GM12878 (cell line): ENCODE results near the gene HOXC9. TPM values are rescaled to one million over a fixed set of nuclear protein-coding genes. Genes with fewer than 3 reads are reported as not detected.

Experiments used
- ATAC-seq: fragments of 200-7000 bp; cut with Tn5 transposase; 3 replicates; pipeline ENCODE4 v1.9.1; 2020; ENCODE audit warnings: mild to moderate bottlenecking, moderate library complexity
- BruUV-seq: library from RNA; stranded (reverse); fragments of 400-500 nt; replicated peaks from 2 replicates; lab custom pipeline; 2021; lab: Mats Ljungman, UMichigan
- CTCF ChIA-PET: fragments of 300-600 bp; sonication (Branson Sonifier 250); formaldehyde crosslinking; extraction: SDS; loops from one replicate; lab custom pipeline; 2021; ENCODE audit warnings: inconsistent platforms; lab: Yijun Ruan, JAX
- POLR2A ChIA-PET: fragments of 350-600 bp; formaldehyde crosslinking; extraction: SDS; loops from one replicate; lab custom pipeline; 2021; ENCODE audit warnings: inconsistent platforms; lab: Charles Lee
- RAD21 ChIA-PET: fragments of 300-600 bp; sonication (Branson Sonifier 250); formaldehyde crosslinking; loops from one replicate; lab custom pipeline; 2023; ENCODE audit warnings: antibody characterized with exemption; ENCODE audit not compliant: unreplicated experiment; lab: Charles Lee
- SMC1A ChIA-PET: fragments of 300-600 bp; sonication (Branson Sonifier 250); formaldehyde crosslinking; loops from one replicate; lab custom pipeline; 2023; ENCODE audit not compliant: unreplicated experiment, uncharacterized antibody; lab: Charles Lee
- DNase-seq: peaks from one replicate; pipeline ENCODE4 v3.0.0-alpha.2; 2011; ENCODE audit warnings: low read depth, low spot score
- FAIRE-seq: peaks from 3 replicates; lab custom pipeline; 2011; peaks lifted over from hg19 to GRCh38; lab: Jason Lieb, UNC
- H2AFZ ChIP-seq: 2 replicates; pipeline ENCODE4 v1.6.0; 2011; ENCODE audit warnings: low read depth, low read length, control low read depth; ENCODE audit not compliant: control insufficient read depth
- H3K27ac ChIP-seq: 2 replicates; pipeline ENCODE4 v1.5.1; 2011; ENCODE audit warnings: control low read depth; ENCODE audit not compliant: control insufficient read depth, insufficient read depth
- H3K27me3 ChIP-seq, 2 experiments: replicated peaks in 1 of 2; 2 replicates each; pipeline versions ENCODE4 v1.6.0 to v1.6.1; 2011; ENCODE audit warnings: low read length in 1 of 2; ENCODE audit not compliant: control insufficient read depth in 2 of 2, insufficient read depth in 2 of 2
- H3K36me3 ChIP-seq, 2 experiments: 2 replicates each; pipeline ENCODE4 v1.5.1; 2011; ENCODE audit warnings: low read length in 1 of 2; ENCODE audit not compliant: control insufficient read depth in 2 of 2, insufficient read depth in 2 of 2
- H3K4me1 ChIP-seq: 2 replicates; pipeline ENCODE4 v1.6.1; 2011; ENCODE audit warnings: mild to moderate bottlenecking, low read length, moderate library complexity, mixed read lengths; ENCODE audit not compliant: control insufficient read depth, insufficient read depth
- H3K4me2 ChIP-seq: 2 replicates; pipeline ENCODE4 v1.6.0; 2011; ENCODE audit warnings: control low read depth; ENCODE audit not compliant: control insufficient read depth, insufficient read depth
- H3K4me3 ChIP-seq: fragments of 200-600 bp; sonication (generic); 2 replicates; pipeline ENCODE4 v1.5.1; 2016
- H3K79me2 ChIP-seq: 2 replicates; pipeline ENCODE4 v1.6.0; 2011; ENCODE audit warnings: low read length; ENCODE audit not compliant: control insufficient read depth, insufficient read depth
- H3K9ac ChIP-seq: 2 replicates; pipeline ENCODE4 v1.8.0; 2011; ENCODE audit warnings: low read length, control low read depth, mixed read lengths; ENCODE audit not compliant: control insufficient read depth, insufficient read depth
- H3K9me3 ChIP-seq: replicated peaks from 3 replicates; pipeline ENCODE4 v1.5.1; 2011; ENCODE audit warnings: mild to moderate bottlenecking, low read length; ENCODE audit not compliant: control insufficient read depth, insufficient read depth
- H4K20me1 ChIP-seq: 2 replicates; pipeline ENCODE4 v1.6.0; 2011; ENCODE audit not compliant: control insufficient read depth, insufficient read depth
- BHLHE40 ChIP-seq, 2 experiments: fragments of 450-650 bp in 1 of 2; IDR thresholded peaks; 2 replicates each; pipeline ENCODE4 v1.6.1; 2011 to 2017; ENCODE audit warnings: low read depth in 2 of 2, borderline replicate concordance in 1 of 2, improper control_type of control experiment in 1 of 2, low read length in 1 of 2, mild to moderate bottlenecking in 1 of 2
- BRCA1 ChIP-seq: IDR thresholded peaks from 2 replicates; pipeline ENCODE4 v1.6.1; 2011; ENCODE audit warnings: low read depth, low read length, improper control_type of control experiment
- CBX5 ChIP-seq: sonication (generic); IDR thresholded peaks from 2 replicates; pipeline ENCODE4 v1.6.1; 2016; ENCODE audit warnings: low read depth, moderate library complexity, mild to moderate bottlenecking, inconsistent platforms
- FOXM1 ChIP-seq: IDR thresholded peaks from 2 replicates; pipeline ENCODE4 v1.6.1; 2012; ENCODE audit warnings: low read depth, mild to moderate bottlenecking, inconsistent platforms, low read length, moderate library complexity
- GABPA ChIP-seq: IDR thresholded peaks from 2 replicates; pipeline ENCODE4 v1.6.1; 2014; ENCODE audit warnings: antibody characterized with exemption, low read depth, mild to moderate bottlenecking, inconsistent platforms
- RUNX3 ChIP-seq: IDR thresholded peaks from 2 replicates; pipeline ENCODE4 v1.6.1; 2012; ENCODE audit warnings: low read length, inconsistent platforms
- SKIL ChIP-seq: fragments of 450-650 bp; IDR thresholded peaks from 2 replicates; pipeline ENCODE4 v1.6.1; 2017; ENCODE audit warnings: mild to moderate bottlenecking, low read depth, inconsistent platforms; ENCODE audit not compliant: poor library complexity, severe bottlenecking
- STAT3 ChIP-seq: IDR thresholded peaks from 2 replicates; pipeline ENCODE4 v1.6.1; 2011; ENCODE audit warnings: low read depth, low read length, improper control_type of control experiment
- TCF3 ChIP-seq: IDR thresholded peaks from 2 replicates; pipeline ENCODE4 v1.6.1; 2012; ENCODE audit warnings: low read depth, mild to moderate bottlenecking, low read length, borderline replicate concordance; ENCODE audit not compliant: insufficient read depth
- ZBTB40 ChIP-seq: fragments of 450-650 bp; IDR thresholded peaks from 2 replicates; pipeline ENCODE4 v1.6.1; 2016; ENCODE audit warnings: mild to moderate bottlenecking, moderate library complexity, borderline replicate concordance
- ZNF622 ChIP-seq: fragments of 450-650 bp; IDR thresholded peaks from 2 replicates; pipeline ENCODE4 v1.6.1; 2017; ENCODE audit warnings: mild to moderate bottlenecking, inconsistent platforms
- WGBS: methylation state at CpG from one replicate; pipeline ENCODE4 v1.1.6; 2016; ENCODE audit warnings: low lambda C conversion rate; ENCODE audit not compliant: insufficient replicate concordance, insufficient coverage; ENCODE audit errors: missing lambda C conversion rate; 5-methylcytosine and 5-hydroxymethylcytosine counted together
- in situ Hi-C: fragments of 300-500 bp; cut with MboI; formaldehyde crosslinking; loops from 9 replicates; pipeline ENCODE4 v1.14.3; 2018; ENCODE audit warnings: mixed read lengths
- intact Hi-C: fragments of 100-400 bp; cut with micrococcal nuclease; formaldehyde crosslinking; loops from one replicate; pipeline ENCODE4 v1.14.2; 2022; ENCODE audit not compliant: unreplicated experiment
- polyA plus RNA-seq, 11 experiments: library from polyadenylated mRNA; depleted of rRNA in 4 of 11; unstranded in 6 of 11; stranded (reverse) in 5 of 11; fragments of >200 nt; fragmentation: Nextera tagmentation in 4 of 11; fragmentation: Illumina TruSeq in 1 of 11; extraction: Ambion mirVana in 4 of 11; extraction: Trizol in 1 of 11; gene quantifications; 1 replicate in 1 of 11; 2 replicates in 10 of 11; pipeline versions ENCODE4 v1.2.1 to v1.2.3, GENCODE V29; 2011 to 2016; ENCODE audit warnings: inconsistent platforms in 2 of 11, missing spikeins in 2 of 11, low read depth in 1 of 11
- total RNA-seq, 4 experiments: library from RNA; depleted of rRNA in 3 of 4; stranded (reverse); fragments of >200 nt in 3 of 4; fragmentation: Illumina TruSeq in 1 of 4; extraction: Trizol in 1 of 4; gene quantifications; 2 replicates each; pipeline versions ENCODE4 v1.2.1 to v1.2.3, GENCODE V29; 2013 to 2021

HOXC9 gene
- total and polyA plus RNA-seq, 10 of the 15 experiments (the other 5 are each of a cell fraction or from before 2014, with no cell fraction given), result not detected

GRCh38 chr12:53980104-53980801 lies 19.7 kb upstream of the HOXC9 start:
- H4K20me1 ChIP-seq, result no peaks in the 10 kb centered on the region
- intact Hi-C loops (loop anchor here (10.0 kb wide), 2 partner anchors 185 to 275 kb away; no protein-coding TSS in a partner anchor), in situ Hi-C loops (no loop called here)
- no peak overlapping the region for H3K4me3 ChIP-seq
- H3K4me1 ChIP-seq, result peaks cover 26% of the 10 kb centered on the region
- no peaks in the 10 kb centered on the region for H3K79me2 ChIP-seq
- ChIA-PET SMC1A (no interaction called here), POLR2A (interaction anchor here (0.7 kb wide), 1 partner anchor 1702 kb away, joined by 4 read pairs; no protein-coding TSS in a partner anchor), CTCF (interaction anchor here (0.8 to 1.4 kb wide), 5 partner anchors 12 to 235 kb away, joined by 3 to 5 read pairs (median 4); no protein-coding TSS in a partner anchor), RAD21 (no interaction called here)
- 11% methylated on average over 7 of the region's 7 CpGs for WGBS
- peaks cover 26 to 37% of the 10 kb centered on the region in 2 experiments for H3K27me3 ChIP-seq
- BruUV-seq, result no TSS peak
- DNase-seq (no peak), FAIRE-seq (no peak), ATAC-seq (no peak)
- no peaks in the 10 kb centered on the region; the same call in 1 of the 3 replicates for H3K9me3 ChIP-seq
- no peaks in the 10 kb centered on the region for H3K36me3 ChIP-seq
- no peak overlapping the region for H2AFZ ChIP-seq
- TF ChIP-seq SKIL (no peak), ZBTB40 (no peak), ZNF622 (no peak), STAT3 (no peak), BRCA1 (no peak), GABPA (no peak), TCF3 (no peak), BHLHE40 (IDR thresholded peaks at IDR 0.05; ENCODE audit: borderline replicate concordance in 1 of 2, low read depth in 2 of 2, low read length in 1 of 2) (no peak), CBX5 (no peak), RUNX3 (no peak), FOXM1 (no peak)
- no peak overlapping the region for H3K27ac ChIP-seq
- no peak overlapping the region for H3K9ac ChIP-seq
- no peak overlapping the region for H3K4me2 ChIP-seq
